HEK293T (cell line): ENCODE results near the gene FBXO41.

Source experiments
- ARNT ChIP-seq: fragments of 450-650 bp; IDR thresholded peaks from 2 replicates; pipeline ENCODE4 v1.6.1; 2017; ENCODE audit warnings: mild to moderate bottlenecking
- BHLHE40 ChIP-seq: fragments of 450-650 bp; IDR thresholded peaks from 2 replicates; pipeline ENCODE4 v1.6.1; 2016; ENCODE audit warnings: mild to moderate bottlenecking, moderate library complexity, borderline replicate concordance
- CTBP1 ChIP-seq: fragments of 450-650 bp; IDR thresholded peaks from 2 replicates; pipeline ENCODE4 v1.6.1; 2016; ENCODE audit warnings: borderline replicate concordance
- ELF4 ChIP-seq: fragments of 450-650 bp; IDR thresholded peaks from 2 replicates; pipeline ENCODE4 v1.6.1; 2017; ENCODE audit warnings: antibody characterized with exemption
- FOXK2 ChIP-seq: fragments of 450-650 bp; IDR thresholded peaks from 2 replicates; pipeline ENCODE4 v1.6.1; 2016; ENCODE audit warnings: mild to moderate bottlenecking
- FOXM1 ChIP-seq: fragments of 450-650 bp; IDR thresholded peaks from 2 replicates; pipeline ENCODE4 v1.6.1; 2017; ENCODE audit warnings: mild to moderate bottlenecking, borderline replicate concordance
- HDGF ChIP-seq: fragments of 450-650 bp; IDR thresholded peaks from 2 replicates; pipeline ENCODE4 v1.6.1; 2017; ENCODE audit warnings: antibody characterized with exemption, borderline replicate concordance
- L3MBTL2 ChIP-seq: fragments of 450-650 bp; conservative IDR thresholded peaks from 2 replicates; pipeline ENCODE4 v1.6.1; 2016; ENCODE audit warnings: mild to moderate bottlenecking
- LEF1 ChIP-seq: fragments of 450-650 bp; IDR thresholded peaks from 2 replicates; pipeline ENCODE4 v1.6.1; 2017; ENCODE audit warnings: mild to moderate bottlenecking, borderline replicate concordance
- PKNOX1 ChIP-seq: fragments of 450-650 bp; IDR thresholded peaks from 2 replicates; pipeline ENCODE4 v1.6.1; 2016
- SP1 ChIP-seq: fragments of 450-650 bp; IDR thresholded peaks from 2 replicates; pipeline ENCODE4 v1.6.1; 2017
- SUZ12 ChIP-seq: fragments of 450-650 bp; IDR thresholded peaks from 2 replicates; pipeline ENCODE4 v1.6.1; 2016; ENCODE audit warnings: mild to moderate bottlenecking
- TARDBP ChIP-seq: fragments of 450-650 bp; IDR thresholded peaks from 2 replicates; pipeline ENCODE4 v1.6.1; 2016

- TF ChIP-seq FOXM1 (no peak), BHLHE40 (no peak), TARDBP (no peak), SP1 (no peak), LEF1 (no peak), L3MBTL2 (no peak), HDGF (no peak), PKNOX1 (no peak), FOXK2 (no peak), CTBP1 (no peak), ARNT (no peak), SUZ12 (no peak), ELF4 (no peak)
These were observed 55.6 kb downstream of the FBXO41 start for GRCh38 chr2:73228631-73229030.
